ENCODE results near the gene L3MBTL4. TPM values are rescaled to one million over a fixed set of nuclear protein-coding genes. Genes with fewer than 3 reads are reported as not detected.
A peak's percentile ranks its signal among the peaks of the same experiment; 100 is the strongest.

Gene L3MBTL4
- total RNA-seq, 2 experiments from 2014 or later = 0.27 to 0.33 TPM

- H3K27ac Mint-ChIP-seq = no peak overlapping the region
- ChIA-PET POLR2A (no interaction called here), CTCF (no interaction called here)
- peaks cover 3% of the 10 kb centered on the region for H3K9me3 Mint-ChIP-seq
- H3K36me3 Mint-ChIP-seq (ENCODE audit: low read depth) = no peaks in the 10 kb centered on the region
- no peaks in the 10 kb centered on the region for H3K27me3 Mint-ChIP-seq
- H3K4me1 Mint-ChIP-seq = no peaks in the 10 kb centered on the region
- H3K4me3 Mint-ChIP-seq = no peak overlapping the region
- no peak for DNase-seq
Measured at GRCh38 chr18:6331872-6332271, 82.8 kb downstream of the L3MBTL4 start.

- Mint-ChIP-seq H3K27ac (no peak overlapping the region), H3K4me1 (no peaks in the 10 kb centered on the region), H3K27me3 (no peaks in the 10 kb centered on the region), H3K4me3 (no peak overlapping the region), H3K36me3 (ENCODE audit: low read depth) (no peaks in the 10 kb centered on the region), H3K9me3 (peaks cover 3% of the 10 kb centered on the region)
- ChIA-PET POLR2A (no interaction called here), CTCF (no interaction called here)
- no peak for DNase-seq
Measured at GRCh38 chr18:6330786-6331185, 83.9 kb downstream of the L3MBTL4 start.

GRCh38 chr18:6328621-6329010, 86.1 kb downstream of the L3MBTL4 start:
- DNase-seq = no peak
- Mint-ChIP-seq H3K4me1 (no peaks in the 10 kb centered on the region), H3K27me3 (no peaks in the 10 kb centered on the region), H3K27ac (no peak overlapping the region), H3K9me3 (peaks cover 3% of the 10 kb centered on the region), H3K36me3 (ENCODE audit: low read depth) (no peaks in the 10 kb centered on the region), H3K4me3 (no peak overlapping the region)
- ChIA-PET CTCF (interaction anchor here (0.5 kb wide), 1 partner anchor 15 kb away, joined by 3 read pairs; no protein-coding TSS in a partner anchor), POLR2A (no interaction called here)

- Mint-ChIP-seq H3K27me3 (no peaks in the 10 kb centered on the region), H3K27ac (no peak overlapping the region), H3K4me3 (no peak overlapping the region), H3K9me3 (peaks cover 8% of the 10 kb centered on the region), H3K36me3 (ENCODE audit: low read depth) (no peaks in the 10 kb centered on the region), H3K4me1 (no peaks in the 10 kb centered on the region)
- ChIA-PET CTCF (interaction anchor here (0.5 kb wide), 1 partner anchor 15 kb away, joined by 3 read pairs; no protein-coding TSS in a partner anchor), POLR2A (no interaction called here)
- no peak for DNase-seq
Measured at GRCh38 chr18:6327895-6328620, 86.7 kb downstream of the L3MBTL4 start.

- Mint-ChIP-seq H3K4me3 (no peak overlapping the region), H3K36me3 (ENCODE audit: low read depth) (no peaks in the 10 kb centered on the region), H3K27me3 (no peaks in the 10 kb centered on the region), H3K9me3 (peaks cover 13% of the 10 kb centered on the region), H3K27ac (no peak overlapping the region), H3K4me1 (no peaks in the 10 kb centered on the region)
- ChIA-PET POLR2A (no interaction called here), CTCF (no interaction called here)
- DNase-seq = no peak
Measured at GRCh38 chr18:6327485-6327884, 87.2 kb downstream of the L3MBTL4 start.

GRCh38 chr18:6326566-6326965, 88.1 kb downstream of the L3MBTL4 start:
- ChIA-PET CTCF (no interaction called here), POLR2A (no interaction called here)
- Mint-ChIP-seq H3K9me3 (peaks cover 15% of the 10 kb centered on the region), H3K36me3 (ENCODE audit: low read depth) (no peaks in the 10 kb centered on the region), H3K27me3 (no peaks in the 10 kb centered on the region), H3K4me3 (no peak overlapping the region), H3K4me1 (no peaks in the 10 kb centered on the region), H3K27ac (no peak overlapping the region)
- no peak for DNase-seq

- POLR2A ChIA-PET = no interaction called here
- H3K4me3 Mint-ChIP-seq = no peak overlapping the region
- DNase-seq = no peak
- CTCF ChIA-PET = no interaction called here
- no peaks in the 10 kb centered on the region for H3K4me1 Mint-ChIP-seq
- H3K27ac Mint-ChIP-seq = no peak overlapping the region
- peaks cover 17% of the 10 kb centered on the region for H3K9me3 Mint-ChIP-seq
- no peaks in the 10 kb centered on the region for H3K36me3 Mint-ChIP-seq (ENCODE audit: low read depth)
- no peaks in the 10 kb centered on the region for H3K27me3 Mint-ChIP-seq
Measured at GRCh38 chr18:6323319-6323889, 91.3 kb downstream of the L3MBTL4 start.

- H3K27me3 Mint-ChIP-seq = no peaks in the 10 kb centered on the region
- H3K27ac Mint-ChIP-seq = no peak overlapping the region
- H3K9me3 Mint-ChIP-seq = peaks cover 2% of the 10 kb centered on the region
- H3K36me3 Mint-ChIP-seq (ENCODE audit: low read depth) = no peaks in the 10 kb centered on the region
- ChIA-PET POLR2A (no interaction called here), CTCF (no interaction called here)
- H3K4me3 Mint-ChIP-seq = no peak overlapping the region
- DNase-seq = no peak
- no peaks in the 10 kb centered on the region for H3K4me1 Mint-ChIP-seq
Measured at GRCh38 chr18:6315517-6316331, 99.0 kb downstream of the L3MBTL4 start.

GRCh38 chr18:6313415-6313814, 101.3 kb downstream of the L3MBTL4 start:
- no peak overlapping the region for H3K4me3 Mint-ChIP-seq
- H3K36me3 Mint-ChIP-seq (ENCODE audit: low read depth) = no peaks in the 10 kb centered on the region
- no peaks in the 10 kb centered on the region for H3K4me1 Mint-ChIP-seq
- ChIA-PET CTCF (no interaction called here), POLR2A (no interaction called here)
- no peaks in the 10 kb centered on the region for H3K27me3 Mint-ChIP-seq
- DNase-seq = no peak
- no peak overlapping the region for H3K27ac Mint-ChIP-seq
- no peaks in the 10 kb centered on the region for H3K9me3 Mint-ChIP-seq

- Mint-ChIP-seq H3K4me1 (no peaks in the 10 kb centered on the region), H3K27ac (no peak overlapping the region), H3K36me3 (ENCODE audit: low read depth) (no peaks in the 10 kb centered on the region), H3K27me3 (no peaks in the 10 kb centered on the region), H3K4me3 (no peak overlapping the region), H3K9me3 (peaks cover 3% of the 10 kb centered on the region)
- DNase-seq = no peak
- CTCF ChIA-PET = no interaction called here
- POLR2A ChIA-PET = no interaction called here
Measured at GRCh38 chr18:6311456-6312215, 103.1 kb downstream of the L3MBTL4 start.

- H3K4me3 Mint-ChIP-seq = no peak overlapping the region
- no peak for DNase-seq
- no peaks in the 10 kb centered on the region for H3K27me3 Mint-ChIP-seq
- H3K36me3 Mint-ChIP-seq (ENCODE audit: low read depth) = no peaks in the 10 kb centered on the region
- ChIA-PET CTCF (no interaction called here), POLR2A (no interaction called here)
- peaks cover 3% of the 10 kb centered on the region for H3K9me3 Mint-ChIP-seq
- H3K27ac Mint-ChIP-seq = no peak overlapping the region
- no peaks in the 10 kb centered on the region for H3K4me1 Mint-ChIP-seq
Measured at GRCh38 chr18:6310714-6311113, 104.0 kb downstream of the L3MBTL4 start.

- POLR2A ChIA-PET = no interaction called here
- H3K27me3 Mint-ChIP-seq = no peaks in the 10 kb centered on the region
- no peaks in the 10 kb centered on the region for H3K9me3 Mint-ChIP-seq
- no peak overlapping the region for H3K4me3 Mint-ChIP-seq
- H3K27ac Mint-ChIP-seq = no peak overlapping the region
- peaks cover 15% of the 10 kb centered on the region for H3K4me1 Mint-ChIP-seq
- CTCF ChIA-PET = no interaction called here
- no peak for DNase-seq
- no peaks in the 10 kb centered on the region for H3K36me3 Mint-ChIP-seq (ENCODE audit: low read depth)
Measured at GRCh38 chr18:6297875-6298274, 116.8 kb downstream of the L3MBTL4 start.

- H3K36me3 Mint-ChIP-seq (ENCODE audit: low read depth) = no peaks in the 10 kb centered on the region
- DNase-seq = no peak
- H3K4me1 Mint-ChIP-seq = peaks cover 15% of the 10 kb centered on the region
- H3K27ac Mint-ChIP-seq = no peak overlapping the region
- CTCF ChIA-PET = no interaction called here
- no peaks in the 10 kb centered on the region for H3K9me3 Mint-ChIP-seq
- POLR2A ChIA-PET = no interaction called here
- H3K27me3 Mint-ChIP-seq = no peaks in the 10 kb centered on the region
- H3K4me3 Mint-ChIP-seq = peak overlapping the region; percentile 1
Measured at GRCh38 chr18:6294148-6294784, 120.4 kb downstream of the L3MBTL4 start.

All from activated CD4-positive, alpha-beta T cell treated with anti-CD3 and anti-CD28 coated beads, Interleukin-2, amount 10 ng/mL, durations not matched to agents 7 days and 5 days (primary cell).